ENCODE data around the gene KCTD21. TPM values are rescaled to one million over a fixed set of nuclear protein-coding genes. Genes with fewer than 3 reads are reported as not detected.
A peak's percentile ranks its signal among the peaks of the same experiment; 100 is the strongest.

Gene KCTD21
- total RNA-seq, 4 donors from 2014 or later: 9.6 to 21.5 (median 13.7) TPM

- TF ChIP-seq CTCF (IDR thresholded peaks at IDR 0.05): no peak
- ATAC-seq (ENCODE audit: low FRiP score): no peak
- DNase-seq (ENCODE audit: low spot score): no peak
These were observed 16.5 kb downstream of the KCTD21 start for GRCh38 chr11:78171951-78172350.

GRCh38 chr11:78170874-78171549 is 17.4 kb downstream of the KCTD21 start:
- DNase-seq (ENCODE audit: low spot score) (no peak), ATAC-seq (ENCODE audit: low FRiP score) (no peak)
- no peak for TF ChIP-seq CTCF (IDR thresholded peaks at IDR 0.05)

- ATAC-seq (ENCODE audit: low FRiP score) (no peak), DNase-seq (ENCODE audit: low spot score) (no peak)
- TF ChIP-seq CTCF (IDR thresholded peaks at IDR 0.05): no peak
These were observed 18.0 kb downstream of the KCTD21 start for GRCh38 chr11:78170413-78170812.

- DNase-seq (ENCODE audit: low spot score) (no peak), ATAC-seq (ENCODE audit: low FRiP score) (peak; percentile 55)
- TF ChIP-seq CTCF (IDR thresholded peaks at IDR 0.05): no peak
These were observed 19.6 kb downstream of the KCTD21 start for GRCh38 chr11:78168539-78169477.

GRCh38 chr11:78166855-78167469 is 21.5 kb downstream of the KCTD21 start:
- ATAC-seq (ENCODE audit: low FRiP score) (no peak), DNase-seq (ENCODE audit: low spot score) (no peak)
- no peak for TF ChIP-seq CTCF (IDR thresholded peaks at IDR 0.05)

- ATAC-seq (ENCODE audit: low FRiP score) (no peak), DNase-seq (ENCODE audit: low spot score) (no peak)
- TF ChIP-seq CTCF (IDR thresholded peaks at IDR 0.05): no peak
These were observed 24.0 kb downstream of the KCTD21 start for GRCh38 chr11:78164471-78164870.
